ENCODE measurements around the gene GALNT2.

GRCh38 chr1:230330157-230330556, 263.1 kb downstream of the GALNT2 start:
- TF ChIP-seq CTCF (IDR thresholded peaks at IDR 0.05; ENCODE audit: insufficient read depth, low read length, poor library complexity, severe bottlenecking) (no peak), EZH2phosphoT487 (conservative IDR thresholded peaks at IDR 0.05; ENCODE audit: low read length) (no peak)
